GM23248 (cell line): ENCODE results near the gene GRAP2.

Experiments
- EZH2 ChIP-seq: fragments of 200-600 bp; sonication (generic); IDR thresholded peaks from 2 replicates; pipeline ENCODE4 v1.6.1; 2018; ENCODE audit warnings: antibody characterized with exemption, mild to moderate bottlenecking; ENCODE audit not compliant: insufficient read depth, poor library complexity, severe bottlenecking
- EZH2phosphoT487 ChIP-seq: fragments of 200-600 bp; sonication (generic); IDR thresholded peaks from 2 replicates; pipeline ENCODE4 v1.6.1; 2018; ENCODE audit warnings: antibody characterized with exemption, moderate library complexity, mild to moderate bottlenecking, low read depth; ENCODE audit not compliant: insufficient read depth

- TF ChIP-seq EZH2phosphoT487: no peak
- TF ChIP-seq EZH2: no peak
Observed at GRCh38 chr22:40001106-40001505, 100.2 kb downstream of the GRAP2 start.
